Thyroid gland (tissue), 4 donors: ENCODE measurements around the gene RALGAPA1.

ENCODE experiments used
- CTCF ChIP-seq, 6 experiments: fragments of 200-600 bp in 3 of 6; fragments of 450-650 bp in 3 of 6; sonication (generic) in 3 of 6; IDR thresholded peaks; one replicate each; pipeline ENCODE4 v1.5.1; 2016 to 2019; ENCODE audit warnings: antibody characterized with exemption in 6 of 6, mild to moderate bottlenecking in 2 of 6, inconsistent platforms in 1 of 6, moderate library complexity in 1 of 6
- POLR2A ChIP-seq, 2 donors: fragments of 450-650 bp; IDR thresholded peaks; one replicate each; pipeline ENCODE4 v1.6.1; 2017; ENCODE audit warnings: antibody characterized with exemption in 2 of 2, mild to moderate bottlenecking in 2 of 2, moderate library complexity in 1 of 2

- TF ChIP-seq CTCF (IDR thresholded peaks at IDR 0.05) (no peak), POLR2A (IDR thresholded peaks at IDR 0.05) (no peak)
Observed at GRCh38 chr14:35708062-35708461, 101.0 kb downstream of the RALGAPA1 start.
